Measurements from ENCODE around the gene NTN1. TPM values are rescaled to one million over a fixed set of nuclear protein-coding genes. Genes with fewer than 3 reads are reported as not detected.

Gene NTN1
- polyA plus RNA-seq, 1 experiment: 0.06 TPM

GRCh38 chr17:9003355-9004131 lies 17.8 kb upstream of the NTN1 start:
- Histone ChIP-seq H3K36me3 (ENCODE audit: control insufficient read depth, insufficient read depth, low read length) (no peaks in the 10 kb centered on the region), H3K27me3 (ENCODE audit: control insufficient read depth, insufficient read depth, low read length) (peaks cover 11% of the 10 kb centered on the region), H3K4me3 (ENCODE audit: low read depth, low read length) (no peak overlapping the region)
- TF ChIP-seq CTCF (IDR thresholded peaks at IDR 0.05; ENCODE audit: insufficient read depth, low read depth, low read length): no peak
- ChIA-PET POLR2A (no interaction called here), CTCF (interaction anchor here (0.6 to 2.6 kb wide), 3 partner anchors 8 to 498 kb away, joined by 3 to 8 read pairs (median 5); no protein-coding TSS in a partner anchor)
- no peak for DNase-seq (ENCODE audit: low read depth)

- POLR2A ChIA-PET: no interaction called here
- no peak for DNase-seq (ENCODE audit: low read depth)
- Histone ChIP-seq H3K4me3 (ENCODE audit: low read depth, low read length) (no peak overlapping the region), H3K36me3 (ENCODE audit: control insufficient read depth, insufficient read depth, low read length) (no peaks in the 10 kb centered on the region), H3K27me3 (ENCODE audit: control insufficient read depth, insufficient read depth, low read length) (peaks cover 11% of the 10 kb centered on the region)
- CTCF ChIA-PET: interaction anchor here (2.6 kb wide), 1 partner anchor 9 kb away, joined by 8 read pairs; no protein-coding TSS in a partner anchor
- no peak for TF ChIP-seq CTCF (IDR thresholded peaks at IDR 0.05; ENCODE audit: insufficient read depth, low read depth, low read length)
Observed at GRCh38 chr17:9004132-9004960, 17.0 kb upstream of the NTN1 start.

- POLR2A ChIA-PET: no interaction called here
- CTCF ChIA-PET: interaction anchor here (2.6 kb wide), 1 partner anchor 10 kb away, joined by 8 read pairs; no protein-coding TSS in a partner anchor
- no peak for TF ChIP-seq CTCF (IDR thresholded peaks at IDR 0.05; ENCODE audit: insufficient read depth, low read depth, low read length)
- DNase-seq (ENCODE audit: low read depth): no peak
- Histone ChIP-seq H3K4me3 (ENCODE audit: low read depth, low read length) (no peak overlapping the region), H3K27me3 (ENCODE audit: control insufficient read depth, insufficient read depth, low read length) (peaks cover 11% of the 10 kb centered on the region), H3K36me3 (ENCODE audit: control insufficient read depth, insufficient read depth, low read length) (no peaks in the 10 kb centered on the region)
Observed at GRCh38 chr17:9004961-9005285, 16.4 kb upstream of the NTN1 start.

GRCh38 chr17:9006175-9006767 lies 15.0 kb upstream of the NTN1 start:
- CTCF ChIA-PET: interaction anchor here (2.6 kb wide), 1 partner anchor 11 kb away, joined by 8 read pairs; no protein-coding TSS in a partner anchor
- POLR2A ChIA-PET: no interaction called here
- no peak for DNase-seq (ENCODE audit: low read depth)
- Histone ChIP-seq H3K27me3 (ENCODE audit: control insufficient read depth, insufficient read depth, low read length) (peaks cover 11% of the 10 kb centered on the region), H3K36me3 (ENCODE audit: control insufficient read depth, insufficient read depth, low read length) (no peaks in the 10 kb centered on the region), H3K4me3 (ENCODE audit: low read depth, low read length) (no peak overlapping the region)
- TF ChIP-seq CTCF (IDR thresholded peaks at IDR 0.05; ENCODE audit: insufficient read depth, low read depth, low read length): no peak

All from BJ (cell line).